IPS-18a (cell line): ENCODE measurements around the gene AOC1.

Source experiments
- H3K27ac ChIP-seq: one replicate; pipeline ENCODE4 v1.5.1; 2013; ENCODE audit warnings: low read length
- H3K27me3 ChIP-seq: one replicate; pipeline ENCODE4 v1.6.1; 2013; ENCODE audit warnings: mild to moderate bottlenecking, low read length; ENCODE audit not compliant: control insufficient read depth, insufficient read depth
- H3K36me3 ChIP-seq: one replicate; pipeline ENCODE4 v1.6.1; 2013; ENCODE audit warnings: low read depth, low read length; ENCODE audit not compliant: control insufficient read depth
- H3K4me1 ChIP-seq: one replicate; pipeline ENCODE4 v1.6.1; 2013; ENCODE audit warnings: low read depth, low read length; ENCODE audit not compliant: control insufficient read depth
- H3K4me3 ChIP-seq: one replicate; pipeline ENCODE4 v1.5.1; 2013; ENCODE audit warnings: low read length
- H3K9ac ChIP-seq: one replicate; pipeline ENCODE4 v1.6.1; 2013; ENCODE audit warnings: mild to moderate bottlenecking, low read length, moderate library complexity
- H3K9me3 ChIP-seq: one replicate; pipeline ENCODE4 v1.6.1; 2013; ENCODE audit warnings: low read depth, low read length; ENCODE audit not compliant: control insufficient read depth

AOC1 gene

GRCh38 chr7:150854066-150855000, 2.0 kb downstream of the AOC1 start:
- no peaks in the 10 kb centered on the region for H3K9me3 ChIP-seq
- H3K4me3 ChIP-seq: no peak overlapping the region
- H3K9ac ChIP-seq: no peak overlapping the region
- no peak overlapping the region for H3K27ac ChIP-seq
- H3K27me3 ChIP-seq: no peaks in the 10 kb centered on the region
- no peaks in the 10 kb centered on the region for H3K36me3 ChIP-seq
- no peaks in the 10 kb centered on the region for H3K4me1 ChIP-seq

GRCh38 chr7:150855046-150855445, 2.7 kb downstream of the AOC1 start:
- Histone ChIP-seq H3K9ac (no peak overlapping the region), H3K27me3 (no peaks in the 10 kb centered on the region), H3K4me3 (no peak overlapping the region), H3K4me1 (no peaks in the 10 kb centered on the region), H3K9me3 (no peaks in the 10 kb centered on the region), H3K36me3 (no peaks in the 10 kb centered on the region), H3K27ac (no peak overlapping the region)

- no peaks in the 10 kb centered on the region for H3K9me3 ChIP-seq
- no peak overlapping the region for H3K27ac ChIP-seq
- H3K27me3 ChIP-seq: no peaks in the 10 kb centered on the region
- H3K4me1 ChIP-seq: no peaks in the 10 kb centered on the region
- no peak overlapping the region for H3K9ac ChIP-seq
- no peaks in the 10 kb centered on the region for H3K36me3 ChIP-seq
- no peak overlapping the region for H3K4me3 ChIP-seq
These were observed 3.4 kb downstream of the AOC1 start for GRCh38 chr7:150855476-150856302.

- H3K4me3 ChIP-seq: no peak overlapping the region
- H3K9me3 ChIP-seq: no peaks in the 10 kb centered on the region
- H3K27me3 ChIP-seq: no peaks in the 10 kb centered on the region
- no peak overlapping the region for H3K27ac ChIP-seq
- no peaks in the 10 kb centered on the region for H3K36me3 ChIP-seq
- no peaks in the 10 kb centered on the region for H3K4me1 ChIP-seq
- no peak overlapping the region for H3K9ac ChIP-seq
These were observed 4.3 kb downstream of the AOC1 start for GRCh38 chr7:150856303-150857275.

GRCh38 chr7:150857276-150858055, 5.1 kb downstream of the AOC1 start:
- H3K27me3 ChIP-seq: no peaks in the 10 kb centered on the region
- no peaks in the 10 kb centered on the region for H3K4me1 ChIP-seq
- no peaks in the 10 kb centered on the region for H3K36me3 ChIP-seq
- H3K27ac ChIP-seq: no peak overlapping the region
- H3K9ac ChIP-seq: no peak overlapping the region
- no peaks in the 10 kb centered on the region for H3K9me3 ChIP-seq
- H3K4me3 ChIP-seq: no peak overlapping the region

- no peak overlapping the region for H3K4me3 ChIP-seq
- H3K27me3 ChIP-seq: no peaks in the 10 kb centered on the region
- H3K9me3 ChIP-seq: no peaks in the 10 kb centered on the region
- H3K9ac ChIP-seq: no peak overlapping the region
- no peaks in the 10 kb centered on the region for H3K36me3 ChIP-seq
- H3K27ac ChIP-seq: no peak overlapping the region
- H3K4me1 ChIP-seq: no peaks in the 10 kb centered on the region
These were observed 6.2 kb downstream of the AOC1 start for GRCh38 chr7:150858236-150859197.

GRCh38 chr7:150860291-150860977, 8.1 kb downstream of the AOC1 start:
- no peaks in the 10 kb centered on the region for H3K9me3 ChIP-seq
- H3K4me3 ChIP-seq: no peak overlapping the region
- no peaks in the 10 kb centered on the region for H3K4me1 ChIP-seq
- no peaks in the 10 kb centered on the region for H3K27me3 ChIP-seq
- no peaks in the 10 kb centered on the region for H3K36me3 ChIP-seq
- no peak overlapping the region for H3K9ac ChIP-seq
- no peak overlapping the region for H3K27ac ChIP-seq

- H3K27me3 ChIP-seq: no peaks in the 10 kb centered on the region
- H3K9ac ChIP-seq: no peak overlapping the region
- H3K27ac ChIP-seq: no peak overlapping the region
- no peak overlapping the region for H3K4me3 ChIP-seq
- no peaks in the 10 kb centered on the region for H3K4me1 ChIP-seq
- no peaks in the 10 kb centered on the region for H3K36me3 ChIP-seq
- H3K9me3 ChIP-seq: no peaks in the 10 kb centered on the region
These were observed 8.6 kb downstream of the AOC1 start for GRCh38 chr7:150860978-150861295.

- Histone ChIP-seq H3K4me1 (no peaks in the 10 kb centered on the region), H3K9ac (no peak overlapping the region), H3K27ac (no peak overlapping the region), H3K4me3 (no peak overlapping the region), H3K36me3 (no peaks in the 10 kb centered on the region), H3K27me3 (no peaks in the 10 kb centered on the region), H3K9me3 (no peaks in the 10 kb centered on the region)
These were observed 10.0 kb downstream of the AOC1 start for GRCh38 chr7:150862356-150862755.
